Measurements from ENCODE around the gene NR6A1. TPM values are rescaled to one million over a fixed set of nuclear protein-coding genes. Genes with fewer than 3 reads are reported as not detected.
A peak's percentile ranks its signal among the peaks of the same experiment; 100 is the strongest.

NR6A1 gene
- total and polyA plus RNA-seq, 2 of the 13 experiments (the other 11 are each of a cell fraction or from before 2014, with no cell fraction given): 28.1 to 31.5 TPM

- TF ChIP-seq ZNF232 (CRISPR knock-in tag; IDR thresholded peaks at IDR 0.05; ENCODE audit: borderline replicate concordance) (no peak), SNAPC5 (CRISPR knock-in tag; IDR thresholded peaks at IDR 0.05; ENCODE audit: borderline replicate concordance) (no peak), MTERF4 (CRISPR knock-in tag; IDR thresholded peaks at IDR 0.05) (no peak), RELA (CRISPR knock-in tag; IDR thresholded peaks at IDR 0.05) (no peak), ZNF260 (CRISPR knock-in tag; IDR thresholded peaks at IDR 0.05; ENCODE audit: borderline replicate concordance, low read depth) (no peak), ZNF510 (CRISPR knock-in tag; IDR thresholded peaks at IDR 0.05; ENCODE audit: low read depth) (no peak), ZNF841 (CRISPR knock-in tag; IDR thresholded peaks at IDR 0.05; ENCODE audit: borderline replicate concordance) (no peak), PAXIP1 (CRISPR knock-in tag; conservative IDR thresholded peaks at IDR 0.05) (no peak), ZNF850 (CRISPR knock-in tag; conservative IDR thresholded peaks at IDR 0.05) (no peak), ZNF790 (CRISPR knock-in tag; IDR thresholded peaks at IDR 0.05; ENCODE audit: borderline replicate concordance) (no peak), XRCC5 (optimal IDR thresholded peaks at IDR 0.05; ENCODE audit: low read length) (peak; percentile 26), ZNF280B (CRISPR knock-in tag; IDR thresholded peaks at IDR 0.05; ENCODE audit: borderline replicate concordance) (no peak), KLF16 (CRISPR knock-in tag; IDR thresholded peaks at IDR 0.05) (peak in 1 of 2 experiments; percentile 37; a peak in 1 of 4 replicates), KDM5B (CRISPR knock-in tag; IDR thresholded peaks at IDR 0.05; ENCODE audit: borderline replicate concordance) (no peak), BHLHE40 (IDR thresholded peaks at IDR 0.05; ENCODE audit: low read length) (0 out of 2 replicates have a peak, but pooled peaks have one; percentile 24), ZNF713 (CRISPR knock-in tag; IDR thresholded peaks at IDR 0.05) (no peak), ZNF180 (CRISPR knock-in tag; IDR thresholded peaks at IDR 0.05; ENCODE audit: borderline replicate concordance, low read depth) (no peak), ZNF883 (CRISPR knock-in tag; IDR thresholded peaks at IDR 0.05; ENCODE audit: not compliant biosample characterization) (no peak)
Observed at GRCh38 chr9:124617477-124618141, 153.5 kb downstream of the NR6A1 start (continued).
